HepG2 (cell line): ENCODE measurements around the gene MEF2D. TPM values are rescaled to one million over a fixed set of nuclear protein-coding genes. Genes with fewer than 3 reads are reported as not detected.
A peak's percentile ranks its signal among the peaks of the same experiment; 100 is the strongest.

ENCODE experiments used
- ARID2 ChIP-seq: sonication (generic); formaldehyde crosslinking; IDR thresholded peaks from 2 replicates; pipeline ENCODE4 v1.8.1; 2022; ENCODE audit warnings: mild to moderate bottlenecking, missing genetic modification reagents, borderline replicate concordance
- CHD4 ChIP-seq: fragments of 200-600 bp; sonication (generic); IDR thresholded peaks from 2 replicates; pipeline ENCODE4 v1.7.0; 2017; ENCODE audit warnings: mild to moderate bottlenecking, low read length, borderline replicate concordance
- HOXA3 ChIP-seq: sonication (generic); formaldehyde crosslinking; IDR thresholded peaks from 2 replicates; pipeline ENCODE4 v1.5.0; 2020; ENCODE audit warnings: missing genetic modification reagents
- KLF11 ChIP-seq: IDR thresholded peaks from 2 replicates; pipeline ENCODE4 v1.6.1; 2016; ENCODE audit warnings: missing compliant biosample characterization
- KLF12 ChIP-seq: sonication (generic); formaldehyde crosslinking; IDR thresholded peaks from 2 replicates; pipeline ENCODE4 v1.4.0; 2020; ENCODE audit warnings: missing genetic modification reagents, borderline replicate concordance
- PHF21A ChIP-seq: sonication (generic); formaldehyde crosslinking; IDR thresholded peaks from 2 replicates; pipeline ENCODE4 v1.5.0; 2020; ENCODE audit warnings: mild to moderate bottlenecking, missing genetic modification reagents
- SAFB2 ChIP-seq: sonication (generic); formaldehyde crosslinking; IDR thresholded peaks from 2 replicates; pipeline ENCODE4 v1.5.1; 2020; ENCODE audit warnings: missing genetic modification reagents, low read depth, mild to moderate bottlenecking, borderline replicate concordance
- SMYD3 ChIP-seq: sonication (generic); formaldehyde crosslinking; IDR thresholded peaks from 2 replicates; pipeline ENCODE4 v1.8.1; 2023; ENCODE audit warnings: mild to moderate bottlenecking, missing genetic modification reagents
- SNAPC2 ChIP-seq: sonication (generic); formaldehyde crosslinking; IDR thresholded peaks from 2 replicates; pipeline ENCODE4 v1.8.1; 2022; ENCODE audit warnings: mild to moderate bottlenecking, missing genetic modification reagents
- STAG1 ChIP-seq: sonication (generic); formaldehyde crosslinking; IDR thresholded peaks from 2 replicates; pipeline ENCODE4 v1.4.0; 2020; ENCODE audit warnings: missing genetic modification reagents
- TEAD3 ChIP-seq: optimal IDR thresholded peaks from 2 replicates; pipeline ENCODE3; 2016; ENCODE audit warnings: borderline replicate concordance
- ZBTB38 ChIP-seq: sonication (generic); formaldehyde crosslinking; IDR thresholded peaks from 2 replicates; pipeline ENCODE4 v1.5.1; 2020; ENCODE audit warnings: mild to moderate bottlenecking, missing genetic modification reagents
- ZNF460 ChIP-seq: sonication (generic); formaldehyde crosslinking; IDR thresholded peaks from 2 replicates; pipeline ENCODE4 v1.5.1; 2020; ENCODE audit warnings: missing genetic modification reagents, mild to moderate bottlenecking, borderline replicate concordance
- ZNF773 ChIP-seq: sonication (generic); formaldehyde crosslinking; IDR thresholded peaks from 2 replicates; pipeline ENCODE4 v1.4.0; 2020; ENCODE audit warnings: missing genetic modification reagents, borderline replicate concordance
- polyA plus RNA-seq, 8 experiments: library from polyadenylated mRNA; depleted of rRNA in 3 of 8; stranded (reverse) in 7 of 8; unstranded in 1 of 8; fragments of >200 nt; fragmentation: Illumina TruSeq in 4 of 8; extraction: Trizol in 4 of 8; gene quantifications; 2 replicates each; pipeline versions ENCODE4 v1.2.1 to v1.2.3, GENCODE V29; 2011 to 2016; ENCODE audit warnings: low read depth in 4 of 8, missing spikeins in 1 of 8, mixed read lengths in 1 of 8; ENCODE audit not compliant: insufficient read depth in 1 of 8
- total RNA-seq, 5 experiments: library from RNA; depleted of rRNA; stranded (reverse); fragments of >200 nt; fragmentation: Illumina TruSeq; extraction: Trizol; gene quantifications; 2 replicates each; pipeline ENCODE4 v1.2.3, GENCODE V29; 2016; ENCODE audit warnings: low read depth in 1 of 5
- TF ChIP-seq, protein P1 (sequence below): sonication (generic); formaldehyde crosslinking; IDR thresholded peaks from 2 replicates; pipeline ENCODE4 v1.4.0; 2020; ENCODE audit warnings: mild to moderate bottlenecking, low read depth, missing genetic modification reagents
- TF ChIP-seq, protein P2 (sequence below): sonication (generic); formaldehyde crosslinking; IDR thresholded peaks from 2 replicates; pipeline ENCODE4 v1.4.0; 2020; ENCODE audit warnings: missing genetic modification reagents
- TF ChIP-seq, protein P3 (sequence below): sonication (generic); formaldehyde crosslinking; IDR thresholded peaks from 2 replicates; pipeline ENCODE4 v1.5.1; 2020; ENCODE audit warnings: mild to moderate bottlenecking, missing genetic modification reagents, moderate library complexity
- TF ChIP-seq, protein P4 (sequence below): sonication (generic); formaldehyde crosslinking; IDR thresholded peaks from 2 replicates; pipeline ENCODE4 v1.4.0; 2020; ENCODE audit warnings: missing genetic modification reagents

MEF2D gene
- total and polyA plus RNA-seq, 2 of the 13 experiments (the other 11 are each of a cell fraction or from before 2014, with no cell fraction given) = 1.6 to 3.9 TPM

DNA sequence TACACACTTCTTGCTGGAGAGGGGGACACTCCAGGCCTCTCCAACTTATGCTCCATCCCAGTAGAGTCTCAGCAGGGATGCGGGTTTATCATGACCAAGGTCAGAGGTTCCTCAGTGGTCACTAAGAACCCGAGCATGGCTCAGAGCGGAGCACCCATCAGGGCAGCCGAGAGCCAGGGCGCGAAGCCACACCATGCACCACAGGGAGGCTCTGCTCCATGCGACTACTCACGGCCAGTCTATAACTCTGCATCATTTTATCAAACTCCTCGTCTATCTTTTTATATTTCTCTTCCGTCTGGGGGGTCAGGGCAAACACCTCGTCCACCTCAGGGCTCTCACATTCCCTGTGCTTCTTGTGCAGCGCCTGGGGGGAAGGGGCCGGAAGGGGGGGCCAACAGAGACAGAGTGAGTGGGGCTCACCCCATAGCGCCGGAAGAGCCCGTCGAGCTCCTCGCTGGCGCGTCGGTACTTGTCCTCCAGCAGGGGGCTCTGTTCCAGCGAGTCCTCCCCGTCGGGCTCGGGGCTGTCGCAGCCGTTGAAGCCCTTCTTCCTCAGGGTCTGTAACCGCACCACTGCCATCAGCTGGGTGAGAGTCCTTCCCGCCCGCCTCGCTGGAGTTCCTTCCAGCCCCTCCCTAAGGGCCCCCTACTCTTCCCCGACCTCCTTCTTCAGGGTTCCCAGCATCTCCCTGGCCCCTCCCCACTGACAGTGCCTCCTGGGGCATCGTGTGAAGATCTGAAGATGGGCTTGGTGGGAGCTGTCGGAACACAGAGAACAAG, 20.0 kb downstream of the MEF2D start (continued):
- TF ChIP-seq PHF21A (CRISPR knock-in tag) (no peak), KLF11 (no peak), SMYD3 (no peak), ZNF773 (CRISPR knock-in tag) (no peak), SNAPC2 (CRISPR knock-in tag) (no peak), TEAD3 (CRISPR knock-in tag) (no peak), KLF12 (CRISPR knock-in tag) (no peak), STAG1 (CRISPR knock-in tag) (peak; percentile 42), ZBTB38 (peak; percentile 74; the same call in 1 of the 2 replicates), HOXA3 (CRISPR knock-in tag) (0 out of 2 replicates have a peak, but pooled peaks have one; percentile 30), ARID2 (no peak), ZNF460 (CRISPR knock-in tag) (no peak), SAFB2 (no peak), CHD4 (no peak)
- TF ChIP-seq, protein P1, sequence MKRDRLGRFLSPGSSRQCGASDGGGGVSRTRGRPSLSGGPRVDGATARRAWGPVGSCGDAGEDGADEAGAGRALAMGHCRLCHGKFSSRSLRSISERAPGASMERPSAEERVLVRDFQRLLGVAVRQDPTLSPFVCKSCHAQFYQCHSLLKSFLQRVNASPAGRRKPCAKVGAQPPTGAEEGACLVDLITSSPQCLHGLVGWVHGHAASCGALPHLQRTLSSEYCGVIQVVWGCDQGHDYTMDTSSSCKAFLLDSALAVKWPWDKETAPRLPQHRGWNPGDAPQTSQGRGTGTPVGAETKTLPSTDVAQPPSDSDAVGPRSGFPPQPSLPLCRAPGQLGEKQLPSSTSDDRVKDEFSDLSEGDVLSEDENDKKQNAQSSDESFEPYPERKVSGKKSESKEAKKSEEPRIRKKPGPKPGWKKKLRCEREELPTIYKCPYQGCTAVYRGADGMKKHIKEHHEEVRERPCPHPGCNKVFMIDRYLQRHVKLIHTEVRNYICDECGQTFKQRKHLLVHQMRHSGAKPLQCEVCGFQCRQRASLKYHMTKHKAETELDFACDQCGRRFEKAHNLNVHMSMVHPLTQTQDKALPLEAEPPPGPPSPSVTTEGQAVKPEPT (CRISPR knock-in tag) = no peak
- TF ChIP-seq, protein P2, sequence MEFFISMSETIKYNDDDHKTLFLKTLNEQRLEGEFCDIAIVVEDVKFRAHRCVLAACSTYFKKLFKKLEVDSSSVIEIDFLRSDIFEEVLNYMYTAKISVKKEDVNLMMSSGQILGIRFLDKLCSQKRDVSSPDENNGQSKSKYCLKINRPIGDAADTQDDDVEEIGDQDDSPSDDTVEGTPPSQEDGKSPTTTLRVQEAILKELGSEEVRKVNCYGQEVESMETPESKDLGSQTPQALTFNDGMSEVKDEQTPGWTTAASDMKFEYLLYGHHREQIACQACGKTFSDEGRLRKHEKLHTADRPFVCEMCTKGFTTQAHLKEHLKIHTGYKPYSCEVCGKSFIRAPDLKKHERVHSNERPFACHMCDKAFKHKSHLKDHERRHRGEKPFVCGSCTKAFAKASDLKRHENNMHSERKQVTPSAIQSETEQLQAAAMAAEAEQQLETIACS (CRISPR knock-in tag) = no peak
- TF ChIP-seq, protein P3, sequence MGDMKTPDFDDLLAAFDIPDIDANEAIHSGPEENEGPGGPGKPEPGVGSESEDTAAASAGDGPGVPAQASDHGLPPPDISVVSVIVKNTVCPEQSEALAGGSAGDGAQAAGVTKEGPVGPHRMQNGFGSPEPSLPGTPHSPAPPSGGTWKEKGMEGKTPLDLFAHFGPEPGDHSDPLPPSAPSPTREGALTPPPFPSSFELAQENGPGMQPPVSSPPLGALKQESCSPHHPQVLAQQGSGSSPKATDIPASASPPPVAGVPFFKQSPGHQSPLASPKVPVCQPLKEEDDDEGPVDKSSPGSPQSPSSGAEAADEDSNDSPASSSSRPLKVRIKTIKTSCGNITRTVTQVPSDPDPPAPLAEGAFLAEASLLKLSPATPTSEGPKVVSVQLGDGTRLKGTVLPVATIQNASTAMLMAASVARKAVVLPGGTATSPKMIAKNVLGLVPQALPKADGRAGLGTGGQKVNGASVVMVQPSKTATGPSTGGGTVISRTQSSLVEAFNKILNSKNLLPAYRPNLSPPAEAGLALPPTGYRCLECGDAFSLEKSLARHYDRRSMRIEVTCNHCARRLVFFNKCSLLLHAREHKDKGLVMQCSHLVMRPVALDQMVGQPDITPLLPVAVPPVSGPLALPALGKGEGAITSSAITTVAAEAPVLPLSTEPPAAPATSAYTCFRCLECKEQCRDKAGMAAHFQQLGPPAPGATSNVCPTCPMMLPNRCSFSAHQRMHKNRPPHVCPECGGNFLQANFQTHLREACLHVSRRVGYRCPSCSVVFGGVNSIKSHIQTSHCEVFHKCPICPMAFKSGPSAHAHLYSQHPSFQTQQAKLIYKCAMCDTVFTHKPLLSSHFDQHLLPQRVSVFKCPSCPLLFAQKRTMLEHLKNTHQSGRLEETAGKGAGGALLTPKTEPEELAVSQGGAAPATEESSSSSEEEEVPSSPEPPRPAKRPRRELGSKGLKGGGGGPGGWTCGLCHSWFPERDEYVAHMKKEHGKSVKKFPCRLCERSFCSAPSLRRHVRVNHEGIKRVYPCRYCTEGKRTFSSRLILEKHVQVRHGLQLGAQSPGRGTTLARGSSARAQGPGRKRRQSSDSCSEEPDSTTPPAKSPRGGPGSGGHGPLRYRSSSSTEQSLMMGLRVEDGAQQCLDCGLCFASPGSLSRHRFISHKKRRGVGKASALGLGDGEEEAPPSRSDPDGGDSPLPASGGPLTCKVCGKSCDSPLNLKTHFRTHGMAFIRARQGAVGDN (CRISPR knock-in tag) = peak; percentile 18; the same call in 1 of the 2 replicates
- TF ChIP-seq, protein P4, sequence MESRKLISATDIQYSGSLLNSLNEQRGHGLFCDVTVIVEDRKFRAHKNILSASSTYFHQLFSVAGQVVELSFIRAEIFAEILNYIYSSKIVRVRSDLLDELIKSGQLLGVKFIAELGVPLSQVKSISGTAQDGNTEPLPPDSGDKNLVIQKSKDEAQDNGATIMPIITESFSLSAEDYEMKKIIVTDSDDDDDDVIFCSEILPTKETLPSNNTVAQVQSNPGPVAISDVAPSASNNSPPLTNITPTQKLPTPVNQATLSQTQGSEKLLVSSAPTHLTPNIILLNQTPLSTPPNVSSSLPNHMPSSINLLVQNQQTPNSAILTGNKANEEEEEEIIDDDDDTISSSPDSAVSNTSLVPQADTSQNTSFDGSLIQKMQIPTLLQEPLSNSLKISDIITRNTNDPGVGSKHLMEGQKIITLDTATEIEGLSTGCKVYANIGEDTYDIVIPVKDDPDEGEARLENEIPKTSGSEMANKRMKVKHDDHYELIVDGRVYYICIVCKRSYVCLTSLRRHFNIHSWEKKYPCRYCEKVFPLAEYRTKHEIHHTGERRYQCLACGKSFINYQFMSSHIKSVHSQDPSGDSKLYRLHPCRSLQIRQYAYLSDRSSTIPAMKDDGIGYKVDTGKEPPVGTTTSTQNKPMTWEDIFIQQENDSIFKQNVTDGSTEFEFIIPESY = peak; percentile 99
